ENCODE data around the gene SAPCD2. TPM values are rescaled to one million over a fixed set of nuclear protein-coding genes. Genes with fewer than 3 reads are reported as not detected.

Gene SAPCD2
- total and polyA plus RNA-seq, 11 donors = 0.09 to 2.0 (median 0.20) TPM

GRCh38 chr9:137111788-137112563 is 41.6 kb upstream of the SAPCD2 start:
- no peak for DNase-seq
- 91 to 95% (median 92%) methylated on average over 19 to 35 of the region's 35 CpGs for WGBS, 4 donors
- no peak overlapping the region for H3K27ac ChIP-seq
- peaks cover 0 to 62% (median 37%) of the 10 kb centered on the region in 9 donors for H3K36me3 ChIP-seq
- TF ChIP-seq POLR2A (IDR thresholded peaks at IDR 0.05) = no peak
- TF ChIP-seq, protein P1, sequence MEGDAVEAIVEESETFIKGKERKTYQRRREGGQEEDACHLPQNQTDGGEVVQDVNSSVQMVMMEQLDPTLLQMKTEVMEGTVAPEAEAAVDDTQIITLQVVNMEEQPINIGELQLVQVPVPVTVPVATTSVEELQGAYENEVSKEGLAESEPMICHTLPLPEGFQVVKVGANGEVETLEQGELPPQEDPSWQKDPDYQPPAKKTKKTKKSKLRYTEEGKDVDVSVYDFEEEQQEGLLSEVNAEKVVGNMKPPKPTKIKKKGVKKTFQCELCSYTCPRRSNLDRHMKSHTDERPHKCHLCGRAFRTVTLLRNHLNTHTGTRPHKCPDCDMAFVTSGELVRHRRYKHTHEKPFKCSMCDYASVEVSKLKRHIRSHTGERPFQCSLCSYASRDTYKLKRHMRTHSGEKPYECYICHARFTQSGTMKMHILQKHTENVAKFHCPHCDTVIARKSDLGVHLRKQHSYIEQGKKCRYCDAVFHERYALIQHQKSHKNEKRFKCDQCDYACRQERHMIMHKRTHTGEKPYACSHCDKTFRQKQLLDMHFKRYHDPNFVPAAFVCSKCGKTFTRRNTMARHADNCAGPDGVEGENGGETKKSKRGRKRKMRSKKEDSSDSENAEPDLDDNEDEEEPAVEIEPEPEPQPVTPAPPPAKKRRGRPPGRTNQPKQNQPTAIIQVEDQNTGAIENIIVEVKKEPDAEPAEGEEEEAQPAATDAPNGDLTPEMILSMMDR (IDR thresholded peaks at IDR 0.05) = no peak
- no peaks in the 10 kb centered on the region for H3K27me3 ChIP-seq
- no peak for ATAC-seq
- no peak overlapping the region for H3K4me3 ChIP-seq
- peaks cover 0 to 35% (median 17%) of the 10 kb centered on the region in 12 donors for H3K4me1 ChIP-seq
- intact Hi-C loops (cut with DNase I) = loop anchor here in 1 of 10 donors (10.0 kb wide), 1 partner anchor 73 kb away; the partner anchor contains the start of genes ANAPC2 and SSNA1
- no peaks in the 10 kb centered on the region for H3K9me3 ChIP-seq

DNA sequence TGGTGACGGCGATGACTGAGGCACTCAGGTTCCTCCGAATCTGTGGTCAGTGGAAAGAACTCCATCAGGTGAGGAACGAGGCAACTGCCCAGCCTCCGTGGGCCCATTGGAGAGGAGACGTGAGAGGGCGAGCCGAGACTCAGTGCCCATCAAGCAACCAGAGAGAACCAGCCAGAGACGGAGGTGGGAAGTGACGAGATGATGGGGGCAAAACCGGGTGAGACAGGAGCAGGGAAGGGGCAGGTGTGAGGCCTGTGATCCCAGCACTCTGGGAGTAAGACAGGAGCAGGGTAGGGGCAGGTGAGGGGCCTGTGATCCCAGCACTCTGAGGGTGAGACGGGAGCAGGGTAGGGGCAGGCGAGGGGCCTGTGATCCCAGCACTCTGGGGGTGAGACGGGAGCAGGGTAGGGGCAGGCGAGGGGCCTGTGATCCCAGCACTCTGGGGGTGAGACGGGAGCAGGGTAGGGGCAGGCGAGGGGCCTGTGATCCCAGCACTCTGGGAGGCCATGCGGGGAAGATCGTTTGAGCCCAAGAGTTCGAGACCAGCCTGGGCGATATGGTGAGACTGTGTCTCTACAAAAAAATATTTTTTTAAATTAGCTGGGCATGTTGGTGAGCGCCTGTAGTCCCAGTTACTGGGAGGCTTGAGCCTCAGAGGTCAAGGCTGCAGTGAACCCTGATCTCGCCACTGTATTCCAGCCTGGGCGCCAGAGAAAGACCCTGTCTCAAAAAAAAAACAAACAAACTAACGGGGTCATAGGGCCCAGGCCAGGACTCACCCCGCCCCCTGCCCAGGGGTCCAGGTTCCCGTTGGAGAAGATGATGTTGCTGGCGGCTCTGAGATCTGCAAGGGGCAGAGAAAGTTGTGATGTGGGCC is 40.8 kb upstream of the SAPCD2 start:
- 87 to 92% (median 88%) methylated on average over 28 of the region's 28 CpGs for WGBS, 4 donors
- no peaks in the 10 kb centered on the region for H3K27me3 ChIP-seq
- ATAC-seq (no peak), DNase-seq (no peak)
- no peaks in the 10 kb centered on the region for H3K9me3 ChIP-seq
- peaks cover 0 to 27% (median 15%) of the 10 kb centered on the region in 12 donors for H3K4me1 ChIP-seq
- peaks cover 0 to 71% (median 44%) of the 10 kb centered on the region in 9 donors for H3K36me3 ChIP-seq
- no peak overlapping the region for H3K4me3 ChIP-seq
- intact Hi-C loops (cut with DNase I) = loop anchor here in 1 of 10 donors (10.0 kb wide), 1 partner anchor 74 kb away; the partner anchor contains the start of genes ANAPC2 and SSNA1
- TF ChIP-seq POLR2A (IDR thresholded peaks at IDR 0.05) = no peak
- TF ChIP-seq, protein P1 (IDR thresholded peaks at IDR 0.05) = no peak
- no peak overlapping the region for H3K27ac ChIP-seq

DNA sequence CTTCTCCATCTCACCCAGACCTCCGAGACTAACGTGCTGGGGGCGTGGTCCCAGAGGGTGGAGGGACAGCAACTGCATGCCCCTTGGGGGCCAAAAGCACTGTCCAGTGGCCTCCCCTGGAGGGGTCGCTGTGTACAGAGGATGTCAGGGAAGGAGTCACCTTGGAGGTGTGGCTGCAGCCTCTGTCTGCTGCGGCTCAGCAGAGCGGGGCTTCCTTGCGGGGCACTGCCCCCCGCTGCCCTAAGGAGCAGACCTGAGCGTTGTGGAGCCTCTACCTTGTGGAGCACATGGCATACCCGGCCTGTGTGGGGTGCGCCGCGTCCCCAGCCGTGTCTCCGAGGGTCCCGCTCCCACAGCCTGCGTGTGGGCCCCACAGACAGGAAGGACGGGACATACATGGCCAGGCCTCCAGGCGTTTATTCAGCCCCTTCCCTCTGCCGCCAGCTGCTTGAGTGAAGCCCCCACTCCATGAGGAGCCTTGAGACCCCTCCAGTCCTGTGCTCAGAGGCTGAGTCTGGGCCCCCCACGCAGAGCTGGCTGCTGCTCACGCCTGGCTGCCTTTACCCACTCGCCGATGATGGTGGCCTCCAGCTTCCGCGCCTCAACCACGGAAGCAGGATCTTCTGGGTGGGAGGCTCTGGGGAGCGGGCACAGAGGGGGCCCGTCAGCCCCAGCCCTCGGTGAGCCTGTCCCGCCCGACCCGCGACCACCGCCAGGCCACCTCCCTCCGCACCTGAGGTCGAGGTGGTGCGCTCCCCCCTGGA is 40.0 kb upstream of the SAPCD2 start:
- Histone ChIP-seq H3K9me3 (no peaks in the 10 kb centered on the region), H3K36me3 (peaks cover 0 to 79% (median 53%) of the 10 kb centered on the region in 9 donors), H3K4me1 (peaks cover 0 to 19% (median 7%) of the 10 kb centered on the region in 12 donors), H3K27me3 (no peaks in the 10 kb centered on the region), H3K4me3 (no peak overlapping the region), H3K27ac (no peak overlapping the region)
- DNase-seq (peak in 1 of 5 donors; percentile 20), ATAC-seq (no peak)
- intact Hi-C loops (cut with DNase I) = loop anchor here in 1 of 10 donors (10.0 kb wide), 1 partner anchor 74 kb away; the partner anchor contains the start of genes ANAPC2 and SSNA1
- whole genome bisulfite sequencing, 4 donors = 90 to 95% (median 91%) methylated on average over 18 to 38 of the region's 38 CpGs
- TF ChIP-seq POLR2A (IDR thresholded peaks at IDR 0.05) = no peak
- TF ChIP-seq, protein P1 (IDR thresholded peaks at IDR 0.05) = no peak
